ENCODE results near the gene PIK3R4. TPM values are rescaled to one million over a fixed set of nuclear protein-coding genes. Genes with fewer than 3 reads are reported as not detected.

Gene PIK3R4
- total RNA-seq, 1 experiment from 2014 or later: 20.0 TPM

GRCh38 chr3:130640027-130640426 is 106.6 kb downstream of the PIK3R4 start:
- Histone ChIP-seq H3K4me1 (no peaks in the 10 kb centered on the region), H3K4me3 (ENCODE audit: low read depth, low read length) (no peak overlapping the region), H3K27me3 (replicated peaks; ENCODE audit: control insufficient read depth, insufficient read depth, low read length) (no peaks in the 10 kb centered on the region), H3K36me3 (ENCODE audit: control insufficient read depth, insufficient read depth, low read length) (no peaks in the 10 kb centered on the region), H3K9me3 (no peaks in the 10 kb centered on the region)
- H3K4me1 Mint-ChIP-seq (ENCODE audit: low read depth, unreplicated experiment): no peaks in the 10 kb centered on the region
- ChIA-PET CTCF (no interaction called here), POLR2A (interaction anchor here (0.6 kb wide), 1 partner anchor 94 kb away, joined by 3 read pairs; no protein-coding TSS in a partner anchor)
- intact Hi-C loops (cut with micrococcal nuclease; ENCODE audit: unreplicated experiment): no loop called here
- H3K27me3 Mint-ChIP-seq (ENCODE audit: insufficient read depth, unreplicated experiment): peaks cover 17% of the 10 kb centered on the region
- no peak overlapping the region for H3K27ac Mint-ChIP-seq (ENCODE audit: unreplicated experiment)
- no peak overlapping the region for H3K4me3 Mint-ChIP-seq (ENCODE audit: unreplicated experiment)
- no peaks in the 10 kb centered on the region for H3K9me3 Mint-ChIP-seq (ENCODE audit: unreplicated experiment)
- BruUV-seq (replicated peaks): no TSS peak
- TF ChIP-seq CTCF (IDR thresholded peaks at IDR 0.05; ENCODE audit: insufficient read depth in 1 of 2, low read depth in 1 of 2, low read length in 1 of 2, severe bottlenecking in 1 of 2, unreplicated experiment in 1 of 2): no peak
- H3K36me3 Mint-ChIP-seq (ENCODE audit: insufficient read depth, unreplicated experiment): no peaks in the 10 kb centered on the region
- no peak for DNase-seq

- no peak overlapping the region for H3K4me3 ChIP-seq (ENCODE audit: low read depth, low read length)
- Mint-ChIP-seq H3K9me3 (ENCODE audit: unreplicated experiment) (no peaks in the 10 kb centered on the region), H3K27me3 (ENCODE audit: insufficient read depth, unreplicated experiment) (peaks cover 6% of the 10 kb centered on the region), H3K36me3 (ENCODE audit: insufficient read depth, unreplicated experiment) (no peaks in the 10 kb centered on the region), H3K4me1 (ENCODE audit: low read depth, unreplicated experiment) (no peaks in the 10 kb centered on the region), H3K27ac (ENCODE audit: unreplicated experiment) (no peak overlapping the region), H3K4me3 (ENCODE audit: unreplicated experiment) (no peak overlapping the region)
- DNase-seq: no peak
- no peak for TF ChIP-seq CTCF (IDR thresholded peaks at IDR 0.05; ENCODE audit: insufficient read depth in 1 of 2, low read depth in 1 of 2, low read length in 1 of 2, severe bottlenecking in 1 of 2, unreplicated experiment in 1 of 2)
- BruUV-seq (replicated peaks): no TSS peak
- POLR2A ChIA-PET: no interaction called here
- H3K9me3 ChIP-seq: no peaks in the 10 kb centered on the region
- CTCF ChIA-PET: no interaction called here
- intact Hi-C loops (cut with micrococcal nuclease; ENCODE audit: unreplicated experiment): no loop called here
- H3K27me3 ChIP-seq (replicated peaks; ENCODE audit: control insufficient read depth, insufficient read depth, low read length): no peaks in the 10 kb centered on the region
- H3K4me1 ChIP-seq: no peaks in the 10 kb centered on the region
- no peaks in the 10 kb centered on the region for H3K36me3 ChIP-seq (ENCODE audit: control insufficient read depth, insufficient read depth, low read length)
Measured at GRCh38 chr3:130636480-130637234, 110.0 kb downstream of the PIK3R4 start.

- POLR2A ChIA-PET: no interaction called here
- Mint-ChIP-seq H3K4me3 (ENCODE audit: unreplicated experiment) (no peak overlapping the region), H3K36me3 (ENCODE audit: insufficient read depth, unreplicated experiment) (no peaks in the 10 kb centered on the region), H3K4me1 (ENCODE audit: low read depth, unreplicated experiment) (no peaks in the 10 kb centered on the region), H3K9me3 (ENCODE audit: unreplicated experiment) (no peaks in the 10 kb centered on the region), H3K27me3 (ENCODE audit: insufficient read depth, unreplicated experiment) (peaks cover 6% of the 10 kb centered on the region), H3K27ac (ENCODE audit: unreplicated experiment) (no peak overlapping the region)
- no peak for DNase-seq
- Histone ChIP-seq H3K4me3 (ENCODE audit: low read depth, low read length) (no peak overlapping the region), H3K9me3 (no peaks in the 10 kb centered on the region), H3K36me3 (ENCODE audit: control insufficient read depth, insufficient read depth, low read length) (no peaks in the 10 kb centered on the region), H3K27me3 (replicated peaks; ENCODE audit: control insufficient read depth, insufficient read depth, low read length) (no peaks in the 10 kb centered on the region), H3K4me1 (no peaks in the 10 kb centered on the region)
- BruUV-seq (replicated peaks): no TSS peak
- TF ChIP-seq CTCF (IDR thresholded peaks at IDR 0.05; ENCODE audit: insufficient read depth in 1 of 2, low read depth in 1 of 2, low read length in 1 of 2, severe bottlenecking in 1 of 2, unreplicated experiment in 1 of 2): no peak
- intact Hi-C loops (cut with micrococcal nuclease; ENCODE audit: unreplicated experiment): no loop called here
- CTCF ChIA-PET: no interaction called here
Measured at GRCh38 chr3:130635978-130636377, 110.7 kb downstream of the PIK3R4 start.

All from Caco-2 (cell line).